Medulla oblongata (tissue), 1 donor: ENCODE results near the gene CCDC90B.
"Not testable (repeated sequence)": the region's sequence is repeated elsewhere in the genome, so short reads cannot be mapped to it uniquely, and the experiment has no call there.

Experiments used
- DNase-seq: peaks from one replicate; pipeline ENCODE4 v3.0.0-alpha.2; 2015; ENCODE audit errors: extremely low spot score

Gene CCDC90B

GRCh38 chr11:83285771-83286528 is at the start of gene CCDC90B:
Gene CCDC90B, minus strand, starts transcription at chr11:83286367. Its CDS starts 395 bp downstream, at chr11:83285972.
- peak; percentile 99 for DNase-seq

DNA sequence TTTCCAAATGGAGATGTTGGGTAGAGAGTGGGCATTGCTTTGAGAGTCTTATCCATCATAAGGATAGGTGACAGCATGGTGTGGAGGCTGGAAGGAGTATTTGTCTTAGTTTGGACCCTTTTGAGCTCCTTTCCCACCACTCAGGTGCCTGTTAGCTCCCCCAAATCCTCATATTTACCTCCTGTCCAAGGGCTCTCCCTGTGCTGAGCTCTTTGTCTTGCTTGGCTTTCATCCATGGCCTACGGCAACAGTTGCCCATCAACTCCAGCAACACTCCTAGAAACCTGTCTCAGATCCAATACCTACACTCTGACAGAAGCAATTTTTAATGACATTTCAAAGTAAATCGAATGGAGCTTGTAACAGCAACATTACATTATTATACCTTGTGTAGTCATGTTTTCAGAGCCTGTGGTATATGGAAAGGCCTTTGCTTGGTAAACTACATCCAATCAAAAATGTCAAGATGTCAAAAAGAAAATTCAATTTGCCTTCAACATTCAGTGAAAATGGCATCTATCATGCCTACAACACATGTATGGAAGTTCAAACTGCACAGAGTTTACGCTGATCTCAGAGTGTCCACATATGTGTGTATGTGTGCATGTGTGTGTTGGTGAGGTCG is 49.4 kb upstream of the CCDC90B start:
- no peak for DNase-seq

- DNase-seq, result no peak
Observed at GRCh38 chr11:83330303-83330702, 44.1 kb upstream of the CCDC90B start.

DNA sequence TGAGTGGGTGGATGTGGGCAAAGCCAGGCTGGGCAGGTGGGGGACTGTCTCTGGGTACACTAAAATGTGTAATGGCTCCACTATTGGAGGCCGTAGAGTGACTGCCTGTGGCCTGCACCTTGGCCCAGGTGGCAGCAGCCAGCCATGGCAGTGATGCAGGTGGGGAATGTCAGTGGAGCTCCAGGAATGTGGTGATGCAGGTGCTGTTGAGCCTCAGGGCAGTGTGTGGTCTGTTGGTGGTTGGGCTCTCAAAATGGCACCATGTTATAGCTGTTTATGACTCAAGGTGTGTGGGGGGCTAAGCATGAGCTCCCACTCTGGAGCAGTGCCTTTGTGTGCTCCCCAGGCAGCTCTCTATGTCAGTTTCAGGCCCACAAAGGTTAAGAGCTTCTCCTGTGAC is 40.2 kb upstream of the CCDC90B start:
- DNase-seq, result no peak

- no peak for DNase-seq
Observed at GRCh38 chr11:83319346-83319745, 33.2 kb upstream of the CCDC90B start.

GRCh38 chr11:83318931-83319330 is 32.8 kb upstream of the CCDC90B start:
- DNase-seq, result no peak

- no peak for DNase-seq
Observed at GRCh38 chr11:83317757-83318690, 31.9 kb upstream of the CCDC90B start.

DNA sequence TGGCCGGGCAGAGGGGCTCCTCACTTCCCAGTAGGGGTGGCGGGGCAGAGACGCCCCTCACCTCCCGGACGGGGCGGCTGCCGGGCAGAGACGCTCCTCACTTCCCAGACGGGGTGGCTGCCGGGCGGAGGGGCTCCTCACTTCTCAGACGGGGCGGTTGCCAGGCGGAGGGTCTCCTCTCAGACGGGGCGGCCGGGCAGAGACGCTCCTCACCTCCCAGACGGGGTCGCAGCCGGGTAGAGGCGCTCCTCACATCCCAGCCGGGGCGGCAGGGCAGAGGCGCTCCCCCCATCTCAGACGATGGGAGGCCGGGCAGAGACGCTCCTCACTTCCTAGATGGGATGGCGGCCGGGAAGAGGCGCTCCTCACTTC is 30.7 kb upstream of the CCDC90B start:
- DNase-seq, result not testable (repeated sequence)

- DNase-seq, result not testable (repeated sequence)
Observed at GRCh38 chr11:83316143-83316896, 30.2 kb upstream of the CCDC90B start.

- no peak for DNase-seq
Observed at GRCh38 chr11:83312430-83312829, 26.3 kb upstream of the CCDC90B start.

GRCh38 chr11:83311701-83312100 is 25.5 kb upstream of the CCDC90B start:
- no peak for DNase-seq

- no peak for DNase-seq
Observed at GRCh38 chr11:83310718-83311117, 24.6 kb upstream of the CCDC90B start.

DNA sequence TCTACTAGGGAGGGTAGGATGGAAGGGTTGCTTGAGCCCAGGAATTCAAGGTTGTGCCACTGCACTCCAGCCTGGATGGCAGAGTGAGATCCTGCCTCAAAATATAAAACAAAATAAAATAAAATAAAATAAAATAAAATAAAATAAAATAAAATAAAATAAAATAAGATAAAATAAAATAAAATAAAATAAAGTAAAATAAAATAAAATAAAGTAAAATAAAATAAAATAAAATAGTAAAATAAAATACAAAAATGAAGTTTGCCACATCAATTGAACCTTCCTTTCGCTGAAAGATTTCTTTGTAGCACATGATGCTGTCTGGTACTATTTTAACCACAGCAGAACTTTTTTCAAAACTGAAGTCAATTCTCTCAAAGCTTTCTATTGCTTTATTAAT is 22.4 kb upstream of the CCDC90B start:
- DNase-seq, result not testable (repeated sequence)

DNA sequence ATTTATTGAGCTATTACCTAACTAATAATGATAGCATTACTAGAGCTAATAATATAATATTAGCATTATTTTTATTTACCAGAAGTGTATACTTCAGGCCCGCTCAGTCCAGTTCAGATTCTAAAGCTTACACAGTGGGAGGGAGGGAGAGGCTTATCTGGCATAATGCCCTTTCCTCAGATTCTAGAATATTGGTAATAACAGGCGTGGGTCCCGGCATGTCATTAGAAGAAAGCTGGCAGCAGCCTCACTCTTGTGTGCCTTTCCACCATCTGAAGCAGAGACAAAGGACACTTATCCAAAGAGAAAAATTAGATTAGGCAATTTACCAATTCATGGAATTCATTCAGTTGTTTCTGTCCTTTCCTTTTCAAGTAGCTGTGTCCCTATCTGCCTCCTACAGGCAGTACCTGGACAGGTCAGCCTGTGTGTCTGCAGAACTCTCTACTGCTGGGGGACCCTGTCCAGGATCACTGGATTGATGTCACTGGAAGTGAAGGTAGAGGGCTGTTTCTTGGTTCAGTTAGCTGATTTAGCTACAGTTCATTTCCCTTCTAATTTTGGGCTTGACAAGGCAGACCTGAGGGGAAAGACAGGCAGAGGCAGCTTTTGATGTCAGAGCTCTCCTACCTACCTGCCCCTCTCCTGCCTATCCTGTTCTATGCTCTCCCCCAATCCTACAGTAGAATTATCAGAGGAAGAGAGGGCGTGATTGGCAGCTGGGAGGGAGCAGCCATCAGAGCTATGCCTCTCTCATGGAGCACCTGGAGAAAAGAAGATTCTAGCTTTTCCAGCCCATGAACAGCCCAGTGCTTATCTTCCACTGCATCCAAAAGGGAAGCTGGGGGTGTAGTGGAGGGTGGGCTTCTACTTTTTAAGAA is 20.3 kb upstream of the CCDC90B start:
- no peak for DNase-seq

DNA sequence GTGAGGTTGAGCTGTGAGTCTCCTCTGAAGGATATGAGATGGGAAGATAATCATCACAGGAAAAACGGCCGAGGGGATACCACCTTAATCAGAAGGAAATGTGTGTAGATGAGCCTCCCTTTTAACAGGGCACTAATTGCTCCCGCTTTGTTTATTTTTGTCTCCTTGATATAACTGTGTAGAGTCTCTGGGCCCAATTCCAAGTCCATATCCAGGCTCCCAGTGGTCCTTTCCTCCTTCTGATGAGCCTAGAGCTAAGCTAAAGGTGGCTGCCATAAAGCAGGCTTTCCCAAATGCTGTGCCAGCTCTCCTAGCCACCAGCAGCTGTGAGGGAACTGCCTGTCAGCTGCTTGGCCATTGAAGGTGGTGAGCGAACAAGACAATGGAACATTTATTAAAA is 17.1 kb upstream of the CCDC90B start:
- DNase-seq, result no peak

- no peak for DNase-seq
Observed at GRCh38 chr11:83302151-83302550, 16.0 kb upstream of the CCDC90B start.

DNA sequence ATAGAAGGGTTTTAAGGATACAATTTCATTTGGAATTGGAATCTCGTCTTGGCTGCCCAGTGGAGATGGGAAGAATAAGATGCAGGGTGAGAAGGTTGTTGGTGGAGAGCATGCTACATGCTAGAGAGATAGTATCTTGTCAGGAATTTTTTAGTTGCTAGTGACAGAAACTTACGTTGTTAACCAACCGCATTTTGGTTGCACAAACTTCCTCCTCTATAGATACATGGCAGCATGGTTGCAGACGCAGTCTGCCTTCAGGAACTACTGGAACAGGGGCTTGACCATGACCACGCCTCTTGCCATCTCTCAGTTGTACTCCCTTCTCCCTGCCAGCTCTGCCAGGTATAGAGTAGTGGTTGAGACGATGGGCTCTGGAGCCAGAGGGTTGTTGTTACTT is 13.5 kb upstream of the CCDC90B start:
- no peak for DNase-seq

DNA sequence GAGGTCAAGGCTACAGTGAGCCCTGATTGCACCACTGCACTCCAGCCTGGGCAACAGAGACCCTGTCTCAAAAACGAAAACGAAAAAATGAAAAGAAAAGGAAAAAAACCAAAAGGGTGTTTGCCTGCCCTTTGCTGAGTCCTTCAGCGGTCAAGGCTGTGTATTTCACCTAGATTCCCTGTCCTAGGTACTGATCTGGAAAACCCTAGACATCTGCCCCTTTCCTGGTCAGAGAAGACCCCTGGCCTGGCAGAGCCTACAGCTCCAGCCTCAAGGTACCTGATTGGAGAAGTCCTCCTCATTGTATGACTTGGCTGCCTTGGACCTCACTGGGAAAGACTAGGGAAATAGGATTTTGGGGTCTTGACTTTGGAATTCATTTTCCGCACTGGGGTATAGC is 8.0 kb upstream of the CCDC90B start:
- no peak for DNase-seq

DNA sequence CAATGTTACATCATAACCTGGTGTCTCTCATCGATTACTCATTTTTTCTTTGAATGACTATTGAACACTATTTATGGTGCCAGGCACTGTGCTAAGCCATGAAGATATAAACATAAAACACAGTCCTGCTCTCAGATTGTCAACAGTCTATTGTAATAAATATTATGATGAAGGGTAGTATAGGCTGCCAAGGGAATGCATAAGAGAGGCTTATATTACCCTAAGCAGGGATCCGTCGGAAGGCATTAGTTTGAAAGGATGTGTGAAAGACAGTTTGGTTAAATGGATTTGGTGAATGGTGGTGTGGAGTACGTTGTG is 7.2 kb upstream of the CCDC90B start:
- no peak for DNase-seq

DNA sequence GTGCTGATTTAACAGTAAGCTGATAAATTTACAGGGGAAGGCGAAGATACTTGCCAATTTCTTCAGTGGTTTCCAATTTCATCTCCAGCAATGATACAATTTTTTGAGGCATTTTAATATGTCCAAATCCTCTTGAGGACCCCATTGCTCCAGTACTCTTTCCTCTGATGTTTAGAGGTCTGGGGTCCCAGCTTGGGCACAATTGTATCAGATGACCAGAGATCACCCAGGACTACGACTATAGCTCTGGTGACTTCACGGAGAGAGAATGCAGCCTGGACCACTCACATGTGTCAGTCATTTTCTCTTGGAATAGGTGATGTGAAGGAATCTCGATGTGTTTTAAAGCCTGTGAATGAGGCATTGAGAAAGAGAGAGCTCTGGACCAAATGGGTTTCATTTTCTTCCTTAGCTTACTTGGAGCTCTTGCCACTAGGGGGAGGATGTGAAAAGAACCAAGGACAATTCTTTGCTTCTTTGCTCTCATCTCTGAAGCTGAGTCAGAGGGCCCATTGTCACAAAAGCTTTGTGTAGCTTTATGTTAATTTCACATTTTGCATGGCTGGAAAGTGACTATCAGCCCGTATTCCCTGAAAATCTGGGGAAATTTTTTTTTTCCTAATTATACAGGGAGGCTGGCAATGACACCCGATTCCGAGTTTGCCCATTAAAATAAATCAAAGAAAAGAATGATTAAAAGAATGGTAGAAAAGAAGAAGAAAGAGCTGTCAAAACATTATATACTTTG is 6.7 kb upstream of the CCDC90B start:
- peak; percentile 95 for DNase-seq
